Fibroblast of lung (primary cell): ENCODE data around the gene ACKR2. TPM values are rescaled to one million over a fixed set of nuclear protein-coding genes. Genes with fewer than 3 reads are reported as not detected.

Experiments
- DNase-seq, 2 donors: peaks; one replicate each; pipeline versions ENCODE4 v3.0.0 to v3.0.0-alpha.2; 2010; ENCODE audit warnings: low read depth in 2 of 2
- H2AFZ ChIP-seq: 2 replicates; pipeline ENCODE4 v1.5.1; 2012; ENCODE audit warnings: low read length, control low read depth, inconsistent platforms
- H3K27ac ChIP-seq: 2 replicates; pipeline ENCODE4 v1.5.1; 2011; ENCODE audit warnings: low read length, control low read depth; ENCODE audit not compliant: insufficient read depth
- H3K27me3 ChIP-seq: 2 replicates; pipeline ENCODE4 v1.5.1; 2011; ENCODE audit warnings: mild to moderate bottlenecking, low read length; ENCODE audit not compliant: control insufficient read depth, insufficient read depth
- H3K36me3 ChIP-seq: 2 replicates; pipeline ENCODE4 v1.5.1; 2011; ENCODE audit warnings: low read length; ENCODE audit not compliant: control insufficient read depth, insufficient read depth
- H3K4me1 ChIP-seq: 2 replicates; pipeline ENCODE4 v1.5.1; 2011; ENCODE audit warnings: low read length; ENCODE audit not compliant: control insufficient read depth, insufficient read depth; ENCODE audit errors: extremely low read depth
- H3K4me2 ChIP-seq: 2 replicates; pipeline ENCODE4 v1.5.1; 2011; ENCODE audit warnings: low read length, control low read depth; ENCODE audit not compliant: insufficient read depth; ENCODE audit errors: extremely low read depth
- H3K4me3 ChIP-seq, 4 experiments: fragments of 200-600 bp in 1 of 4; sonication (generic) in 1 of 4; replicated peaks in 1 of 4; 2 replicates each; pipeline ENCODE4 v1.5.1; 2011 to 2016; ENCODE audit warnings: low read length in 4 of 4, low read depth in 3 of 4, mild to moderate bottlenecking in 3 of 4, control low read depth in 2 of 4, inconsistent platforms in 1 of 4, mixed read lengths in 1 of 4; ENCODE audit not compliant: insufficient read depth in 1 of 4; ENCODE audit errors: control extremely low read depth in 1 of 4
- H3K79me2 ChIP-seq: 2 replicates; pipeline ENCODE4 v1.5.1; 2012; ENCODE audit warnings: mild to moderate bottlenecking, low read length, inconsistent platforms; ENCODE audit not compliant: control insufficient read depth, insufficient read depth
- H3K9ac ChIP-seq: 2 replicates; pipeline ENCODE4 v1.5.1; 2011; ENCODE audit warnings: mild to moderate bottlenecking, low read length, control low read depth; ENCODE audit not compliant: insufficient read depth
- H3K9me3 ChIP-seq: 2 replicates; pipeline ENCODE4 v1.5.1; 2012; ENCODE audit warnings: low read depth, low read length; ENCODE audit not compliant: control insufficient read depth, insufficient read depth
- H4K20me1 ChIP-seq: 2 replicates; pipeline ENCODE4 v1.5.1; 2011; ENCODE audit warnings: low read length; ENCODE audit not compliant: control insufficient read depth, insufficient read depth; ENCODE audit errors: extremely low read depth
- CTCF ChIP-seq, 2 donors: IDR thresholded peaks in 1 of 2; conservative IDR thresholded peaks in 1 of 2; 1 replicate in 1 of 2; 2 replicates in 1 of 2; pipeline ENCODE4 v1.5.1; 2011 to 2012; ENCODE audit warnings: low read length in 2 of 2, control low read depth in 1 of 2, inconsistent platforms in 1 of 2, low read depth in 1 of 2, mild to moderate bottlenecking in 1 of 2
- EZH2 ChIP-seq: IDR thresholded peaks from 2 replicates; pipeline ENCODE4 v1.5.1; 2012; ENCODE audit warnings: low read length, control low read depth, mild to moderate bottlenecking; ENCODE audit errors: missing control alignments
- polyA plus RNA-seq, 2 donors: library from polyadenylated mRNA; depleted of rRNA in 1 of 2; stranded (reverse) in 1 of 2; unstranded in 1 of 2; fragments of >200 nt; gene quantifications; 2 replicates each; pipeline ENCODE4 v1.2.1, GENCODE V29; 2011 to 2012; ENCODE audit warnings: missing spikeins in 1 of 2
- total RNA-seq: library from RNA; depleted of rRNA; stranded (reverse); fragments of >200 nt; gene quantifications from 2 replicates; pipeline ENCODE4 v1.2.1, GENCODE V29; 2014

The ACKR2 gene
- total and polyA plus RNA-seq, 2 donors (not counting 1 experiment from before 2014, with no cell fraction given): under 0.01 to 0.19 TPM

- Histone ChIP-seq H2AFZ (no peak overlapping the region), H3K36me3 (no peaks in the 10 kb centered on the region), H4K20me1 (no peaks in the 10 kb centered on the region), H3K79me2 (no peaks in the 10 kb centered on the region), H3K27ac (no peak overlapping the region), H3K27me3 (peaks cover 6% of the 10 kb centered on the region), H3K4me2 (no peak overlapping the region), H3K4me3 (no peak overlapping the region), H3K4me1 (no peaks in the 10 kb centered on the region), H3K9ac (no peak overlapping the region), H3K9me3 (no peaks in the 10 kb centered on the region)
- TF ChIP-seq EZH2: no peak
- no peak for TF ChIP-seq CTCF (conservative IDR thresholded peaks at IDR 0.05 in 1 of 2, IDR thresholded peaks at IDR 0.05 in 1 of 2; ENCODE audit: low read depth in 1 of 2, low read length in 2 of 2)
- DNase-seq: no peak
Observed at GRCh38 chr3:42844815-42845214, 35.6 kb downstream of the ACKR2 start.

GRCh38 chr3:42846685-42847522 lies 37.7 kb downstream of the ACKR2 start:
- H2AFZ ChIP-seq: no peak overlapping the region
- no peaks in the 10 kb centered on the region for H3K79me2 ChIP-seq
- no peaks in the 10 kb centered on the region for H4K20me1 ChIP-seq
- H3K27me3 ChIP-seq: peaks cover 12% of the 10 kb centered on the region
- no peak overlapping the region for H3K4me3 ChIP-seq
- no peaks in the 10 kb centered on the region for H3K9me3 ChIP-seq
- H3K4me2 ChIP-seq: no peak overlapping the region
- H3K36me3 ChIP-seq: no peaks in the 10 kb centered on the region
- no peak for DNase-seq
- no peak for TF ChIP-seq EZH2
- TF ChIP-seq CTCF (conservative IDR thresholded peaks at IDR 0.05 in 1 of 2, IDR thresholded peaks at IDR 0.05 in 1 of 2; ENCODE audit: low read depth in 1 of 2, low read length in 2 of 2): no peak
- no peaks in the 10 kb centered on the region for H3K4me1 ChIP-seq
- H3K9ac ChIP-seq: no peak overlapping the region
- no peak overlapping the region for H3K27ac ChIP-seq

GRCh38 chr3:42847731-42848130 lies 38.5 kb downstream of the ACKR2 start:
- Histone ChIP-seq H4K20me1 (no peaks in the 10 kb centered on the region), H3K4me3 (no peak overlapping the region), H3K4me1 (no peaks in the 10 kb centered on the region), H3K9me3 (no peaks in the 10 kb centered on the region), H2AFZ (no peak overlapping the region), H3K4me2 (no peak overlapping the region), H3K27me3 (peaks cover 12% of the 10 kb centered on the region), H3K9ac (no peak overlapping the region), H3K27ac (no peak overlapping the region), H3K36me3 (no peaks in the 10 kb centered on the region), H3K79me2 (no peaks in the 10 kb centered on the region)
- TF ChIP-seq EZH2: no peak
- no peak for TF ChIP-seq CTCF (conservative IDR thresholded peaks at IDR 0.05 in 1 of 2, IDR thresholded peaks at IDR 0.05 in 1 of 2; ENCODE audit: low read depth in 1 of 2, low read length in 2 of 2)
- no peak for DNase-seq
